ENCODE data around the gene AMPD2.
"Not testable (repeated sequence)": the region's sequence is repeated elsewhere in the genome, so short reads cannot be mapped to it uniquely, and the experiment has no call there.

Gene AMPD2

GRCh38 chr1:109652402-109652801, 32.8 kb downstream of the AMPD2 start:
- DNase-seq (ENCODE audit: low read depth): no peak

- DNase-seq (ENCODE audit: low read depth): no peak
Measured at GRCh38 chr1:109653306-109653705, 33.7 kb downstream of the AMPD2 start.

DNA sequence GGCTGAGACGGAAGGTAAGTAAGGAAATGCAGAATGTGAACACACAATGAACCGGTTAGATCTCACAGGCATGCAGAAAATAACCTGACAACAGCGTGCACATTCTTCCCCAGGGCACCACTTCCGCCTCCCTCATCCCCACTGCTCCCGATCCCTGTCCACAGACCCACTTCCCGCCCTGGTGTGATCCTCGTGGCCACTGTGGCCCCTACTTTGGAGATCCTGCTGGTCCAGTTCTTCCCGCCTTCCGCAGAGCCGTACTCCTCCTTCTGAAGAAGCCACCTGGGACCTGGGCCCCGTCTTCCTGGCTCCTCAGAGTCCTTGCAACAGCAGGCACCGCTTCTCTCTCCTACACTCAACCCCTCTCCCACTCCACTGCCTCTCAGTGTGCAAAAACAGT, 34.9 kb downstream of the AMPD2 start:
- no peak for DNase-seq (ENCODE audit: low read depth)

GRCh38 chr1:109655615-109656519, 36.2 kb downstream of the AMPD2 start, which contains the start of gene GSTM4:
Gene GSTM4, plus strand, starts transcription at chr1:109656099. Its CDS starts 291 bp downstream, at chr1:109656390.
- DNase-seq (ENCODE audit: low read depth): peak; percentile 54

GRCh38 chr1:109657395-109657794, 37.8 kb downstream of the AMPD2 start:
- no peak for DNase-seq (ENCODE audit: low read depth)

- no peak for DNase-seq (ENCODE audit: low read depth)
Measured at GRCh38 chr1:109657970-109658369, 38.3 kb downstream of the AMPD2 start.

DNA sequence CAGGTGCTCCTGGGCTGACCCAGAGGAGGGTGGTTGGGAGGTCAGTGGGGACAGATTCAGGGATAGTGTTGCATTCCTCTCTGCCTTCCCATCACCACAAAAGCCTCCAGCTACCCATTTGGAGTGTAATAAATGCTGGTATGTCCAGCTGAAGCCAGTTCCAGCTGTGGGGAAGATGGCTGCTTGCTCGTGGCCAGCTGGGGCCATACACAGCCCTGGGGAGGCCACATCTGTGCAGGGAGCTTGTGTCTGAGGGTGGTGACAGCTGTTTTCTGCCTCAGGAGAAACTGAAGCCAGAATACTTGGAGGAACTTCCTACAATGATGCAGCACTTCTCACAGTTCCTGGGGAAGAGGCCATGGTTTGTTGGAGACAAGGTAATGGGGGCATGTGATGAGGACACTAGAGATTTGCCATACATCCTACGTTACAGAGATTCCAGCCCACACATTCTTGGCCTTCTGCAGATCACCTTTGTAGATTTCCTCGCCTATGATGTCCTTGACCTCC, 39.0 kb downstream of the AMPD2 start:
- no peak for DNase-seq (ENCODE audit: low read depth)

DNA sequence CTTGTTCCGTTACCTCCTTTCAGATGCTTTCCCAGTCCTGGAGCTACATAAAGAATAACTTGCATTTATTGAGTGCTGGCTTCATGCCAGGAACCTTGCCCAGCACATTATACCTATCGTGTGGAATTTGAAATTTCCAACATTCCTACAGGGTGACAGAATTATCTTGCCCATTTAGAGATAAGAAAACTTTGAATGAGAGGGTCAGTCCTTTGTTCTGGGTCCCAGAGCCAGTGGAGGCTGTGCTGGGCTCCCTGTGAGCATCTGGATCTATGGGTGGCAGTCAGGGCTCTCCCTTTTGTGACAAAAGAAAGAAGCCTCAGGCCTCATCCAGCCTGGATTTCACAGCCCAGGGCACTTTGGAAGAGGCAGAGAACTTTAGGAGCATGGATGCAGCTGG, 39.5 kb downstream of the AMPD2 start:
- no peak for DNase-seq (ENCODE audit: low read depth)

- DNase-seq (ENCODE audit: low read depth): no peak
Measured at GRCh38 chr1:109659997-109660690, 40.5 kb downstream of the AMPD2 start.

DNA sequence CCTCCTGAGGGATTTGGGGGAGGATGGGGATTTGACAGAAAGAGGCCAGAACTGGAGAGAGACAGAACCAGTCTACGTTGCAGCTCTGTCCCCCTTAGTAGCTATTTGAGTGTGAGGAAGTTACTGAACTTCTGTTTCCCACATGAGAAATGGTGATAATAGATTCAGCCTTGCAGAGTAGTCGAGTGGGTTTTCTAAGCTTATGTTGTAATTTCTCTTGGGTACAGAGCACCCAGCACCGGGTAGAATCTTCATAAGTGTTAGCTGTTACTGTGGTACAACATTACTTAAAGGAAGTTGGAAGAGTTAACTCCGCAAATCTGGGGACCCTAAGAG, 41.0 kb downstream of the AMPD2 start:
- not testable (repeated sequence) for DNase-seq (ENCODE audit: low read depth)

DNA sequence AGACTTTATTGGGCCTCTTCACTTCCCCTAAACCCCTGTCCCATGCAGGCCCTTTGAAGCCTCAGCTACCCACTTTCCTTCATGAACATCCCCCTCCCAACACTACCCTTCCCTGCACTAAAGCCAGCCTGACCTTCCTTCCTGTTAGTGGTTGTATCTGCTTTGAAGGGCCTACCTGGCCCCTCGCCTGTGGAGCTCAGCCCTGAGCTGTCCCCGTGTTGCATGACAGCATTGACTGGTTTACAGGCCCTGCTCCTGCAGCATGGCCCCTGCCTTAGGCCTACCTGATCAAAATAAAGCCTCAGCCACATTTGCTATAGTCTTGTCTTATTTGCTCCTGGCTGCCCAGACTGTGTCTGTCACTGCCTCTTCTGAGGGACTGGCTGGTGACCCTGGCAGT, 41.8 kb downstream of the AMPD2 start:
- no peak for DNase-seq (ENCODE audit: low read depth)

DNA sequence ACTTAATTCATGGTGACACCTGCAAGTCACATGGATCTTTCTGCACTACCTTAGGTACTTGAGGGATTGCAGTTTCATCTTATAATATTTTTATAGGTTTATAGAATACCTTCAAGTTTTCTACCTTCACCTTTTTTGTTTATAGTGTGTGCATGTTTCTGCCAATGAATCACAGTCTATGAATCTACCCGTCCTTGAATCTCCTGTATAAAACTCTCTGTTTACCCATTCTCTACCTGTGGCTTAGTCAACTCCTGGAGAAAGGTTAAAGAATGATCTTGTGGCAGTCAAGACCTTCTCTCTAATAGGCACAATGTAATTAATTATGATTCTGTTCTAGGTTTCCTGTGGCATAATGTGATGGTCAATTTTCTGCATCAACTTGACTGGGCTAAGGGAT, 45.0 kb downstream of the AMPD2 start:
- no peak for DNase-seq (ENCODE audit: low read depth)

DNA sequence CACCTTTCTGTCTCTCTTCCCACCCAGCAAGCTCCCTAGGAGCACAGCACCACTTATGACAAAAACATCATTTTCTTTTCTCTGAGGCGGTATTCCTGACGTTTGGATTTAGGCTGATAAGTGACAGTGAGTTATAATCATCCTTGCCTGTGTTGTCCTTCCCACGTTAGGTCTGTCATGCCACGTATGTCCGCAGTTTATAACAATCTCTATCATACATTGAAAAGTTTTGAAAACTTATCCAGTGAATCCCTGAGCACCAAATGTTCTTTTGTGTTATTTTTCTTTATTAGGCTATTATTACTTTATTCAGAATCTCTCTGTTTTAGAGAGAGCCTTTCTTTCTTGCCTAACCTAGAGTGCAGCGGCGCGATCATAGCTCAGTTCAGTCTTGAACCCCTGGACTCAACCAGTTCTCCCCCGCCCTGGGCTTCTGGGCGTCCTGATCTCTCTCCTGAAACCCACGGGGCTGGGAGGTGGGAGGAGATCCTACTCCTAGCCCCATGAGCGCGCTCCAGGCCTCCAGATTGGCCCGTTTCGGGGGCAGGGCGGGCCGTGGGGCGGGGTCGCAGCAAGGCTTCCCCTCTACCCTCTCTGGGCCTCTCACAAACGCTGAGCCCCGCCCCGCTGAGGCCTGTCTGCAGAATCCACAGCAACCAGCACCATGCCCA, 48.0 kb downstream of the AMPD2 start, which contains the start of gene GSTM2:
TSS of gene GSTM2 (plus strand) at position 606 of the 671 bp plus-strand sequence. CDS start at position 665, 59 bp downstream.
- peak; percentile 71 for DNase-seq (ENCODE audit: low read depth)

DNA sequence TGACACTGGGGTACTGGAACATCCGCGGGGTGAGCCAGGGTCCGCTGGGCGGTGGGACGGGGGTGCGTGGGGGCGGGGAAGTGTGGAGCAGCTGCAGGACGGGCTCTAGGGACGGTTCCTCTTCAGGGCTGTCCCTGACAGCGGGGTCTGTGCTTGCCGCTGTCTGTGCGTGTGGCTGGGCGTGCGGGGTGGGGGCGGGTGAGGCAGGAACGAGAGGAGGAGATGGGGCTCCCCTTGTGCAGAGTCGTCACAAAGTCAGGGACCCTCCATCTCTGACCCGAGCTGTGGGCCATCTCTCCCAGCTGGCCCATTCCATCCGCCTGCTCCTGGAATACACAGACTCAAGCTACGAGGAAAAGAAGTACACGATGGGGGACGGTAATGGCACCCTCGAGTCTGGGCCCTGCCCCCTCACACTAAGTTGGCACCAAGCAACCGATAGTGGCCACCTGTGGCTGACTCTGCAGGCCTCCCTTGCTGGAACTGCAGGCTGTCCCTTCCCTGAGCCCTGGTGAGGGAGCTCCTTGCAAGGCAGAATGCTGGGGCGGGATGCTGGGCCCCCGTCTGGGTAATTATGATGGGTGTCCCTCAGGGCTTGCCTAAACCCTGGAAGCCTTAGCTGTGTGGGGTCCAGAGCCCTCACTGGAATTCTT, 48.6 kb downstream of the AMPD2 start:
- DNase-seq (ENCODE audit: low read depth): no peak

DNA sequence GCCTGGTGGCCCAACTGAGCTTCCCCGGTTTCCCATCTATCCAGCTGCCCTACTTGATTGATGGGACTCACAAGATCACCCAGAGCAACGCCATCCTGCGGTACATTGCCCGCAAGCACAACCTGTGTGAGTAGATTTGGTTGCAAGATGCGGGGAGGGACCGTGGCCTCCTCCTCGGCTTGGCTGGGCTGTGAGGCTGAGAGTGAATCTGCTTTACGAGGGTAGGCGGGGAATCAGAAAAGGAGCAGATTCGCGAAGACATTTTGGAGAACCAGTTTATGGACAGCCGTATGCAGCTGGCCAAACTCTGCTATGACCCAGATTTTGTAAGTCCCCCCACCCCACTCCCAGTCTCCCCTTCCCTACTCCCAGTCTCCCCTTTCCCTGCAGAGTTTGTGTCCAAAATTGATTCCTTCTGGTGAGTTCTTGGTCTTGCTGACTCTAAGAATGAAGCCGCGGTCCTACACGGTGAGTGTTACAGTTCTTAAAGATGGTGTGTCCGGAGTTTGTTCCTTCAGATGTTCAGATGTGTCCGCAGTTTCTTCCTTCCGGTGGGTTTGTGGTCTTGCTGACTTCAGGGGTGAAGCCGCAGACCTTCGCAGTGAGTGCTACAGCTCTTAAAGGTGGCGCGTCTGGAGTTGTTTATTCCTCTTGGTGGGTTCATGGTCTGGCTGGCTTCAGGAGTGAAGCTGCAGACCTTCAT, 49.8 kb downstream of the AMPD2 start:
- DNase-seq (ENCODE audit: low read depth): no peak

- not testable (repeated sequence) for DNase-seq (ENCODE audit: low read depth)
Measured at GRCh38 chr1:109669949-109670302, 50.3 kb downstream of the AMPD2 start.

- no peak for DNase-seq (ENCODE audit: low read depth)
Measured at GRCh38 chr1:109671067-109671466, 51.4 kb downstream of the AMPD2 start.

DNA sequence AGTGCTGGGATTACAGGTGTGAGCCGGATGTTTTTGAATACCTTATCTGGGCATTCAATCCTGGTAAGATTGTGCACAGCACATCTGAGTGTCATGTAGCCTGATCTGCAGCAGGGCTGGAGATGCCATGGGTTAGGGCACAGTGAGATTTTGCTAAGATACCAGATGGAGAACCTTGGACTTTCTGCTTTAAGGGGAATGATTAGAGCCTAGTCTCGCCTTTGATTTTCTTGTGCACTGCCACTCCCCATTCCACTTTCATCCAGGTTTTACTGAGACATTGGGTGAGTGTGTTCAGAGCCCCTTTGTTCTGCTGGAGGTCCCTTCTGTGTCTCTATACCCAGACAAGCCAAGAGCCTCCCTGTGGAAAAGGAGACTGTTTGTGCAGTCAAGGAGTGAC, 54.2 kb downstream of the AMPD2 start:
- not testable (repeated sequence) for DNase-seq (ENCODE audit: low read depth)

DNA sequence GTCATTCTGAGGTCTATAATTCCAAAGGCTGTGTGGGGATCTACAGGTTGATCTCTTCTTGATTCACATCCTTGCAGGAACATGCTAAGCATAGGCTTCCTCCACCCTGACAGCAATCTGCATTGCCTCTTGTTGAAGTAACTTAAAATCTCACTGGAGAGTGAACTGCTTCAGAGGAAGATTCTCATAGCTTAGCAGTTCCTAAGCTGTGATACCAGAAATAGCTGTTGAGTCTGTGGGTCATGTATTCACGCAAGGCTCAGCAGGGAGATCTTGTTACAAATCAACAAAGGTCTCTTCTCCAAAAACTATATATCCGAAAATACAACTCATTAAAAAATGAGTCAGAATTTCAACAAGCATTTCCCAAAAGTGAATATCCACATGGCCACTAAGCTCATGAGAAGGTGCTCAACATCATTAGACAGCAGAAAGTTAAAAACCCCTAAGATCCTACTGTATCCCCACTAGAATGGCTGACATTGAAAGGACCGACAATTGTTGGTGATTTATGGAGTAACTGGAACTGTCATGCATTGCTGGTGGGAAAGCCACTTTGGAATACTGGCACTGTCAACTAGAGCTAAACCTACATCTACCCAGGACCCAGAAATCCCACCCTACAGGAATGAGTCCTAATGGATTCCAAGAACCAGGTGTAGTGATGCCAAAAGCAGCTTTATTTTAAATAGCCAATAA, 57.2 kb downstream of the AMPD2 start:
- not testable (repeated sequence) for DNase-seq (ENCODE audit: low read depth)

- no peak for DNase-seq (ENCODE audit: low read depth)
Measured at GRCh38 chr1:109677459-109677858, 57.8 kb downstream of the AMPD2 start.

DNA sequence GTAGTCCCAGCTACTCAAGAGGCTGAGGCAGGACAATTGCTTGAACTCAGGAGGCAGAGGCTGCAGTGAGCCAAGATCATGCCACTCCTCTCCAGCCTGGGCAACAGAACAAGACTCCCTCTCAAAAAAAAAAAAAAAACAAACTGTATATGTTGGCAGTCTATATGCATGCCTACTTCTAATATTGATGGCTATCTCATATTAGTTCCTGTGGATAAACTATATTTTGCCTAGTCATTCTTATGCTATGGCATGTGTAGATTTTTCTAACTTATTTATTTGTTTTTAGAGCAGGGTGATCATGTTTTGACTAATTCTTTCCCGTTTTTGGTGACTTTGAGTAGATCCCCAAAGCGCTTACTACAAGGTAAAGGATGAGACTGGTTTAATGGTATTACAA, 59.0 kb downstream of the AMPD2 start:
- DNase-seq (ENCODE audit: low read depth): not testable (repeated sequence)

Data from activated T-cell treated with anti-CD3 and anti-CD28 coated beads for 1 hour (primary cell).